Daoy (cell line): Measurements from ENCODE around the gene ZNF358. TPM values are rescaled to one million over a fixed set of nuclear protein-coding genes. Genes with fewer than 3 reads are reported as not detected.
A peak's percentile ranks its signal among the peaks of the same experiment; 100 is the strongest.
"Not testable (repeated sequence)": the region's sequence is repeated elsewhere in the genome, so short reads cannot be mapped to it uniquely, and the experiment has no call there.

ENCODE experiments used
- DNase-seq: peaks from one replicate; pipeline ENCODE4 v3.0.0-alpha.2; 2015; ENCODE audit warnings: low read depth
- total RNA-seq: library from RNA; depleted of rRNA; stranded (reverse); fragments of >200 nt; shearing (Covaris generic); gene quantifications from 2 replicates; pipeline ENCODE4 v1.2.3, GENCODE V29; 2014

ZNF358 gene
- total RNA-seq, 1 experiment from 2014 or later, result 16.9 TPM

DNA sequence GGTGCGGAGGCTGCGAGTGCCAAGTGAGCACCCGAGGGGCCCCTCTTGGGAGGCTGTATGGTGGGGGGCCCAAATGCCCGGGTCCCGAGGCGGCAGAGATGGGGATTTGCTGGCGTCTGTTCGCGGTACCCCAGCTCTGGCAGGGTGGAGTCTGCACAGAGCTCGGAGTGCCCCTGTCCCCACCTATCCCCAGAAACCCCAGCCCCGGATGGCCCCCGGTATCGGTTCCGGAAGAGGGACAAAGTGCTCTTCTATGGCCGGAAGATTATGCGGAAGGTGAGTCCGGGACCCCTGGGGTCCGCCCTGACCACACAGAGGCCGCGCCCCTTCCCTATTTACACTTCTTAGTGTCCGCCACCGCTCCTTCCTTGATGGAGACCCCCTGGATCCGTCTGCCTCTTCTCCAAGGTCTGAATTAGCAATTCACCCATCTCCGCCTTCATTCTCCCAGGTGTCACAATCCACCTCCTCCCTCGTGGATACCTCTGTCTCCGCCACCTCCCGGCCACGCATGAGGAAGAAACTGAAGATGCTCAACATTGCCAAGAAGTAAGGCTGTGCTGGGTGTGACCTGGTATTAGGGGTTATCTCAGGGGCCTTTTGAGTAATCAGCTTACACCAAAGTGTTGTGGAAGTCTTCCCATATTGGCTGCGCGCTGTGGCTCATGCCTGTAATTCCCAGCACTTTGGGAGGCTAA is 20.2 kb downstream of the ZNF358 start:
- DNase-seq, result no peak

GRCh38 chr19:7538990-7539389 is 23.1 kb downstream of the ZNF358 start:
- DNase-seq, result not testable (repeated sequence)

GRCh38 chr19:7539827-7540425 is 24.0 kb downstream of the ZNF358 start:
- DNase-seq, result no peak

- DNase-seq, result peak; percentile 73
These were observed 25.0 kb downstream of the ZNF358 start for GRCh38 chr19:7540761-7541474.

DNA sequence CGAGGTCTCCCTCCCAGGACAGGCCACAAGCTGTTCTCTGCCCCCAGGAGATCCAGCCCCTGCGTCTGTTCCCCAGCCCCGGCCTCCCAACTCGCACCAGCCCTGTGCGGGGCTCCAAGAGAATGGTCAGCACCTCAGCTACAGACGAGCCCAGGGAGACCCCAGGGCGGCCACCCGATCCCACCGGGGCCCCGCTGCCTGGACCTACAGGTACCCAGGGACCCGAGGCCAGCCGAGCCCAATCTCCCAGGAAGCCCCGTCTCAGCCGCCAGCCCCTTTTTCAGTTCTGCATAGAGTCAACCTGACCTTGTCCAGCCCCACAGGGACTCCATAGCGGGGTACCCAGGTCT is 25.5 kb downstream of the ZNF358 start:
- no peak for DNase-seq

DNA sequence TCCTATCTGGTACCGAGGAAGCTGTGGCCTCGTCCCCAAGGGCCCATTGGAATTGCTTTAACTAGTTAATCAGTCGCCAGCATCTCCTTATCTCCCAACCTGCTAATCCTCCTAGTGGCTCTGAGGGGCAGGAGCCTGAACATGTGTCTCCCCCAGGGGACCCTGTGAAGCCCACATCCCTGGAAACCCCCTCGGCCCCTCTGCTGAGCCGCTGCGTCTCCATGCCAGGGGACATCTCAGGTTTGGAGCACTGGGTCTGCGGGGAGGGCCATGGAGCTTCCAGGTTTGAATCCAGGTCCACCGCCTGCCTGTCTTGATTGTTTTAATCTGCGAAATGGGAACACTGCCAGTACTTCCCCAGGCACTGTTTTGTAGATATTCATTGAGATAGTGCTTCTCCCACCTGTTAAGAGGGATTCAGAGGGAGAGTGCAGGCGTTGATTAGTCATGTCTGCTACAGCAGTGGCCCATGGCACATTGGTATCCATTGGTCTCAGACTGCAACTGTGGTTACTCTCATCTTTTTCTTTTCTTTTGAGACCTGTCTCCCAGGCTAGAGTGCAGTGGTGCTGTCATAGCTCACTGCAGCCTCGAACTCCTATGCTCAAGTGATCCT is 26.0 kb downstream of the ZNF358 start:
- no peak for DNase-seq

DNA sequence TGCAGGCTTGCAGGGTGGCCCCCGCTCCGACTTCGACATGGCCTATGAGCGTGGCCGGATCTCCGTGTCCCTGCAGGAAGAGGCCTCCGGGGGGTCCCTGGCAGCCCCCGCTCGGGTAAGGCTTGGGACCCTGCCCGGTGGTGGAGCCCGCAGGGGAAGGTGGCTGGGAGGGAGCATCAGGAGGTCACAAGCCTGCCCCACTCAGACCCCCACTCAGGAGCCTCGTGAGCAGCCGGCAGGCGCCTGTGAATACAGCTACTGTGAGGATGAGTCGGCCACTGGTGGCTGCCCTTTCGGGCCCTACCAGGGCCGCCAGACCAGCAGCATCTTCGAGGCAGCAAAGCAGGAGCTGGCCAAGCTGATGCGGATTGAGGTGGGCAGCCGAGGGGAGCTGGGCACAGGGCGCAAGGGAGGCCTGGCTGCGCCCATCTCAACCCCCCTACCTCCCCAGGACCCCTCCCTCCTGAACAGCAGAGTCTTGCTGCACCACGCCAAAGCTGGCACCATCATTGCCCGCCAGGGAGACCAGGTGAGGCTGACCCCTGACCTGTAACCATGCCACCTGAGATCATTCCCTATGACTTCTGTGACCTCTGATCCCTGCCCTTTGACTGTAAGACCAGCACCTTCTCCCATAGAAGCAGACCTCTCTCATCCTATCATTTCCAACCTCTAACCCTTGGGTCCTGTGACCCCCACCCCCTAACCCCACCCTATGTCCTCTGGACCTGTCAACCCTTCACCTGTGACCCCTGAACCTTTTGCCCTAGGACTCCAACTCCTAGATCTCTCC is 26.8 kb downstream of the ZNF358 start:
- DNase-seq, result no peak

GRCh38 chr19:7544626-7545025 is 28.7 kb downstream of the ZNF358 start:
- DNase-seq, result no peak

- no peak for DNase-seq
These were observed 29.4 kb downstream of the ZNF358 start for GRCh38 chr19:7545300-7545699.

DNA sequence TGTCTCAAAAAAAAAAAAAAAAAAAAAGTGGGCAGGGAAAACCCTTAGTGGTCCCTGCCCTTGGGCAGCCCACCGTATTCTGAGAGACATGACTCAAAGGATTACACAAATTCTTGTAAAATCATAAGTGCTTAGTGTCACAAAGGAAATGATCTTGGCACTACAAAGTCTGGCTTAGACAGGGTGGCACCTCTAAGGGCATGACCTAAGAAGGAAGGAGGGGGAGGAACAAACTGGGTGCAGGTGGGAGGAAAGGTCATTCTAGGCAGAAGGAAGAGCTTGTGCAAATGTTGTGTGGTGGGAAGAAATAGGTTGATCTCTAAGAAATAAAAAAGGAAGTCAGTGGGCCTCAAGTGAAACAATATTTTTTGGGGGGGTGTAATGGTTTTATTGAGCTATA is 30.0 kb downstream of the ZNF358 start:
- DNase-seq, result no peak

DNA sequence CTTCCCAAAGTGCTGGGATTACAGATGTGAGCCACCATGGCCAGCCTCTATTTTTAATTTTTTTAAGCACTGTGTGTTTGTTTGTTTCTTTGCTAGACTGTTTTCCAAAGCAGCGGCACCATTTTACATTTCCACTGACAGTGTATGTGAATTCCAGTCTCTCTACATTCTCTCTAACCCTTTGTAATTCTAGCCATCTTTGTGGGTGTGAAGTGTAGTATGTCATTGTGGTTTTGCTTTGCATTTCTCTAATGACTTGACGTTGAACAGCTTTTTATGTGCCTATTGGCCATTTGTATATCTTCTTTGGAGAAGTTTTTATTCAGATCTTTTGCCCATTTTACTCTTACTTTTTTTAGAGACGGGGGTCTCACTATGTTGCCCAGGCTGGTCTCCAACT is 31.3 kb downstream of the ZNF358 start:
- DNase-seq, result no peak

GRCh38 chr19:7549429-7550148 is 33.7 kb downstream of the ZNF358 start:
- no peak for DNase-seq

GRCh38 chr19:7550169-7550770 is 34.4 kb downstream of the ZNF358 start:
- DNase-seq, result no peak

GRCh38 chr19:7550987-7551761 is 35.3 kb downstream of the ZNF358 start:
- peak; percentile 25 for DNase-seq

DNA sequence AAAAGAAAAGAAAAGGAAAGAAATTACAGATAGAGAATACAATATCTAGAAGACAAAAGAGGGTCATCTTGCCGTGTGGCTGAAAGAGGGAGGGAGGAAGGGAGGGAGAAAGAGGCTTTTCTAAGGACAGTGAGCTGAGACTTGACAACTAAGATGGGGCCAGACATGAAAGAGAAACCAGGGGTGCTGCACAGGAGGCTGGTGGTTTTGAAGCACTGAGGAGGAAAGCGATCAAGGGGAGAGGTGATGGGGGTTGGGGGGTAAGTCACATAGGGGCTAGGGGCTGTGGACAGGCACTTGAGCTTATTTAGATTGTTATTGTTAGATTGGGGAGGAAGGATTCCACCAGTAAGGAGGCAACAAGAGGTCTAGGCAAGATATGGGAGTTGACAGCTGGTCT is 36.9 kb downstream of the ZNF358 start:
- DNase-seq, result no peak

- no peak for DNase-seq
These were observed 38.7 kb downstream of the ZNF358 start for GRCh38 chr19:7554565-7554964.

- no peak for DNase-seq
These were observed 39.3 kb downstream of the ZNF358 start for GRCh38 chr19:7554990-7555864.

DNA sequence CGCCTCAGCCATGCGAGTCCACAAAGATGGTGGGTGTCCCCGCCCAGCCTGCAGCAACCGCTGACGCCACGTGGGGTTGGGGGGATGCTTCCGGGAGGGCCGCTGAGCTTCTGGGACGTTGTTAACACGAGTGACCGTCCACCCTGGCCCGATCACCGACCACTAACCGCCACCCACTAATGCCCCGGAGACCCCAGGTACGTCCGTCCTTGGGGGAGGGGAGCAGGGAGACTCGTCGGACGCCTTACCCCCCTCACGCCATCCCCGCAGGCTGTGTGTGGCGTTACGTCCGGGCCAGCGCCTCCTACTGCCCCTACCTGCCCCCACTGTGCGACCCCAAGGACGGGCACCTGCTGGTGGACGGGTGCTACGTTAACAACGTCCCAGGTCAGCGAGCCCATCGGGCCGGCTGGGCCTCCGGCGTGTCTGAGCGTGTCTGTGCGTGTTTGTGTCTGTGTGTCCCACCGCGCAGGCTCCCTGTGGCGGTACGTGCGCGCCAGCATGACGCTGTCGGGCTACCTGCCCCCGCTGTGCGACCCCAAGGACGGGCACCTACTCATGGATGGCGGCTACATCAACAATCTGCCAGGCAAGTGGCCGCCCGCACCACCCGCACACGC is 40.9 kb downstream of the ZNF358 start:
- DNase-seq, result no peak

GRCh38 chr19:7558667-7559066 is 42.8 kb downstream of the ZNF358 start:
- DNase-seq, result no peak
